ENCODE measurements around the gene CEP63. TPM values are rescaled to one million over a fixed set of nuclear protein-coding genes. Genes with fewer than 3 reads are reported as not detected.

CEP63 gene
- 25.0 and 29.8 TPM in 2 replicates for total RNA-seq (2014; rRNA removed)
- polyA plus RNA-seq (2012): 17.6 TPM

GRCh38 chr3:134485718-134486576 is at the start of gene CEP63, which contains the start of gene ANAPC13:
Gene CEP63, plus strand, starts transcription at chr3:134486057. Its CDS starts 9,264 bp downstream, at chr3:134495321.
Gene ANAPC13, minus strand, starts transcription at chr3:134485985. Its CDS starts 3,081 bp downstream, at chr3:134482904.
- peak; percentile 99 for DNase-seq (ENCODE audit: low read depth)

GRCh38 chr3:134437211-134437752 is 48.6 kb upstream of the CEP63 start:
- no peak for DNase-seq (ENCODE audit: low read depth)

GRCh38 chr3:134441321-134441720 is 44.5 kb upstream of the CEP63 start:
- DNase-seq (ENCODE audit: low read depth): no peak

- DNase-seq (ENCODE audit: low read depth): no peak
Measured at GRCh38 chr3:134441821-134442220, 44.0 kb upstream of the CEP63 start.

GRCh38 chr3:134445095-134445494 is 40.8 kb upstream of the CEP63 start:
- DNase-seq (ENCODE audit: low read depth): no peak

GRCh38 chr3:134445636-134446035 is 40.2 kb upstream of the CEP63 start:
- DNase-seq (ENCODE audit: low read depth): peak; percentile 58

- peak; percentile 55 for DNase-seq (ENCODE audit: low read depth)
Measured at GRCh38 chr3:134446800-134447199, 39.1 kb upstream of the CEP63 start.

- no peak for DNase-seq (ENCODE audit: low read depth)
Measured at GRCh38 chr3:134447351-134447750, 38.5 kb upstream of the CEP63 start.

GRCh38 chr3:134448664-134449063 is 37.2 kb upstream of the CEP63 start:
- DNase-seq (ENCODE audit: low read depth): no peak

- peak; percentile 60 for DNase-seq (ENCODE audit: low read depth)
Measured at GRCh38 chr3:134449277-134449676, 36.6 kb upstream of the CEP63 start.

GRCh38 chr3:134449951-134450350 is 35.9 kb upstream of the CEP63 start:
- DNase-seq (ENCODE audit: low read depth): no peak

- DNase-seq (ENCODE audit: low read depth): peak; percentile 46
Measured at GRCh38 chr3:134453631-134454030, 32.2 kb upstream of the CEP63 start.

GRCh38 chr3:134457376-134458074 is 28.3 kb upstream of the CEP63 start:
- no peak for DNase-seq (ENCODE audit: low read depth)

GRCh38 chr3:134458406-134458945 is 27.4 kb upstream of the CEP63 start:
- DNase-seq (ENCODE audit: low read depth): no peak

GRCh38 chr3:134459562-134459961 is 26.3 kb upstream of the CEP63 start:
- no peak for DNase-seq (ENCODE audit: low read depth)

- peak; percentile 79 for DNase-seq (ENCODE audit: low read depth)
Measured at GRCh38 chr3:134460965-134461364, 24.9 kb upstream of the CEP63 start.

GRCh38 chr3:134462331-134462941 is 23.4 kb upstream of the CEP63 start:
- peak; percentile 68 for DNase-seq (ENCODE audit: low read depth)

- DNase-seq (ENCODE audit: low read depth): no peak
Measured at GRCh38 chr3:134463676-134464063, 22.2 kb upstream of the CEP63 start.

GRCh38 chr3:134464064-134464688 is 21.7 kb upstream of the CEP63 start:
- peak; percentile 86 for DNase-seq (ENCODE audit: low read depth)

- DNase-seq (ENCODE audit: low read depth): no peak
Measured at GRCh38 chr3:134464689-134465365, 21.0 kb upstream of the CEP63 start.

Measured in LHCN-M2 (cell line).